Testis (tissue), 3 donors: Measurements from ENCODE around the gene RGSL1. TPM values are rescaled to one million over a fixed set of nuclear protein-coding genes. Genes with fewer than 3 reads are reported as not detected.

Source experiments
- DNase-seq: peaks from one replicate; pipeline ENCODE4 v3.0.0-alpha.2; 2019
- H3K27ac ChIP-seq, 2 donors: fragments of 200-600 bp; sonication (generic); one replicate each; pipeline ENCODE4 v1.5.1; 2019
- H3K27me3 ChIP-seq: fragments of 200-600 bp; sonication (generic); one replicate; pipeline ENCODE4 v1.5.1; 2019
- H3K36me3 ChIP-seq: fragments of 200-600 bp; sonication (generic); one replicate; pipeline ENCODE4 v1.5.1; 2017; ENCODE audit warnings: low read depth; ENCODE audit errors: missing control alignments
- H3K4me1 ChIP-seq: fragments of 200-600 bp; sonication (generic); one replicate; pipeline ENCODE4 v1.5.1; 2019
- H3K4me3 ChIP-seq, 2 donors: fragments of 200-600 bp; sonication (generic); one replicate each; pipeline ENCODE4 v1.5.1; 2017 to 2019
- H3K9me3 ChIP-seq: fragments of 200-600 bp; sonication (generic); one replicate; pipeline ENCODE4 v1.5.1; 2017
- POLR2A ChIP-seq: fragments of 450-650 bp; IDR thresholded peaks from one replicate; pipeline ENCODE4 v1.6.1; 2017; ENCODE audit warnings: antibody characterized with exemption, mild to moderate bottlenecking, moderate library complexity
- WGBS, 2 donors: methylation state at CpG; one replicate each; pipeline ENCODE4 v1.1.5; 2018; 5-methylcytosine and 5-hydroxymethylcytosine counted together
- intact Hi-C: fragments of 100-400 bp; cut with DNase I; formaldehyde crosslinking; loops from one replicate; pipeline ENCODE4 v1.15.1; 2023; ENCODE audit warnings: low total_unique reads
- polyA plus RNA-seq: library from polyadenylated mRNA; stranded (reverse); fragments of 350-450 nt; fragmentation: Illumina TruSeq; extraction: RNeasy Lipid Tissue Mini Kit (QIAGEN cat#74804); gene quantifications from one replicate; pipeline ENCODE4 v1.2.3, GENCODE V29; 2014; ENCODE audit warnings: low read depth, low replicate concordance; ENCODE audit not compliant: insufficient read depth
- total RNA-seq, 2 donors: library from RNA; depleted of rRNA; stranded (reverse); fragments of >200 nt; gene quantifications; one replicate each; pipeline ENCODE4 v1.2.3, GENCODE V29; 2016
- TF ChIP-seq, protein P1 (sequence below), 3 experiments: fragments of 450-650 bp in 2 of 3; fragments of 200-600 bp in 1 of 3; sonication (generic) in 1 of 3; IDR thresholded peaks; one replicate each; pipeline ENCODE4 v1.5.1; 2016 to 2019; ENCODE audit warnings: antibody characterized with exemption in 3 of 3, mild to moderate bottlenecking in 2 of 3, moderate library complexity in 1 of 3

RGSL1 gene
- total and polyA plus RNA-seq, 3 donors from 2014 or later, result 12.6 to 37.1 (median 25.9) TPM

DNA sequence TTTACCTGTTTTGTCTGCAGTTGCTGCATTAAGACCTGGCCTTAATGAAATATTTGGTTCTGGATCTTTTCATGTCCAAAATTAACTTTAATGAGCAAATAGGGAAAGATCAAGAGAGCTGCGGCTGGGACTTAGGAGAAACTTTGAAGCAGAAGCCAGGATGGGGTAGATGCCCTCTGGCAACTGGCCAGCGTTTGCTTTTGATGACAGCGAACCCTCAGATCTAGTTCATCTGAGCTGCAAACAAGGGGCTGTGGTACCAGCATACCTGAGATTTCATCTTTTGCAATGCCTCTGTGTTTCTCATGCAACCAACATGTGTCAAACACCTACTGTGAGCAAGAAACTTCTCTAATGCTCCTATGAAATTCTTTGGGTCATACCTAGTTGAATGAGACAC lies 36.5 kb upstream of the RGSL1 start:
- WGBS, 2 donors, result 78 to 84% methylated on average over 3 of the region's 3 CpGs
- Histone ChIP-seq H3K27me3 (no peaks in the 10 kb centered on the region), H3K9me3 (no peaks in the 10 kb centered on the region), H3K4me1 (no peaks in the 10 kb centered on the region), H3K4me3 (no peak overlapping the region), H3K27ac (no peak overlapping the region), H3K36me3 (no peaks in the 10 kb centered on the region)
- no peak for TF ChIP-seq POLR2A
- TF ChIP-seq, protein P1, sequence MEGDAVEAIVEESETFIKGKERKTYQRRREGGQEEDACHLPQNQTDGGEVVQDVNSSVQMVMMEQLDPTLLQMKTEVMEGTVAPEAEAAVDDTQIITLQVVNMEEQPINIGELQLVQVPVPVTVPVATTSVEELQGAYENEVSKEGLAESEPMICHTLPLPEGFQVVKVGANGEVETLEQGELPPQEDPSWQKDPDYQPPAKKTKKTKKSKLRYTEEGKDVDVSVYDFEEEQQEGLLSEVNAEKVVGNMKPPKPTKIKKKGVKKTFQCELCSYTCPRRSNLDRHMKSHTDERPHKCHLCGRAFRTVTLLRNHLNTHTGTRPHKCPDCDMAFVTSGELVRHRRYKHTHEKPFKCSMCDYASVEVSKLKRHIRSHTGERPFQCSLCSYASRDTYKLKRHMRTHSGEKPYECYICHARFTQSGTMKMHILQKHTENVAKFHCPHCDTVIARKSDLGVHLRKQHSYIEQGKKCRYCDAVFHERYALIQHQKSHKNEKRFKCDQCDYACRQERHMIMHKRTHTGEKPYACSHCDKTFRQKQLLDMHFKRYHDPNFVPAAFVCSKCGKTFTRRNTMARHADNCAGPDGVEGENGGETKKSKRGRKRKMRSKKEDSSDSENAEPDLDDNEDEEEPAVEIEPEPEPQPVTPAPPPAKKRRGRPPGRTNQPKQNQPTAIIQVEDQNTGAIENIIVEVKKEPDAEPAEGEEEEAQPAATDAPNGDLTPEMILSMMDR (IDR thresholded peaks at IDR 0.05), result no peak
- intact Hi-C loops, result no loop called here
- no peak for DNase-seq

DNA sequence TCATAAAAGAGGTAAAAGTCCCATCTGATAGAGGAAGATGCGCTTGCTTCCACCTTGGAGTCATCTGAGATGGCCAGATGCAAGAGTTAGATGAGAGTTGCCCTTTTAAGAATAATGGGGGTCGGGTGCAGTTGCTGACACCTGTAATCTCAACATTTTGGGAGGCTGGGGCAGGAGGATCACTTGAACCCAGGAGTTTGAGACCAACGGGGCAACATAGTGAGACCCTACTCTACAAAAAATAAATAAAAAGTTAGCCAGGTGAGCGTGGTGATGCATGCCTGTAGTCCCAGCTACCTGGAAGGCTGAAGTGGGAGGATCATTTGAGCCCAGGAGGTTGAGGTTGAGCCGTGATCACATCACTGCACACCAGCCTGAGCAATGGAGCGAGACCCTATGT lies 36.0 kb upstream of the RGSL1 start:
- TF ChIP-seq, protein P1 (IDR thresholded peaks at IDR 0.05), result no peak
- TF ChIP-seq POLR2A, result no peak
- no peak overlapping the region for H3K4me3 ChIP-seq
- H3K9me3 ChIP-seq, result no peaks in the 10 kb centered on the region
- H3K4me1 ChIP-seq, result no peaks in the 10 kb centered on the region
- H3K36me3 ChIP-seq, result no peaks in the 10 kb centered on the region
- intact Hi-C loops, result no loop called here
- DNase-seq, result no peak
- WGBS, 2 donors, result 90 to 92% methylated on average over 6 of the region's 6 CpGs
- no peak overlapping the region for H3K27ac ChIP-seq
- H3K27me3 ChIP-seq, result no peaks in the 10 kb centered on the region

DNA sequence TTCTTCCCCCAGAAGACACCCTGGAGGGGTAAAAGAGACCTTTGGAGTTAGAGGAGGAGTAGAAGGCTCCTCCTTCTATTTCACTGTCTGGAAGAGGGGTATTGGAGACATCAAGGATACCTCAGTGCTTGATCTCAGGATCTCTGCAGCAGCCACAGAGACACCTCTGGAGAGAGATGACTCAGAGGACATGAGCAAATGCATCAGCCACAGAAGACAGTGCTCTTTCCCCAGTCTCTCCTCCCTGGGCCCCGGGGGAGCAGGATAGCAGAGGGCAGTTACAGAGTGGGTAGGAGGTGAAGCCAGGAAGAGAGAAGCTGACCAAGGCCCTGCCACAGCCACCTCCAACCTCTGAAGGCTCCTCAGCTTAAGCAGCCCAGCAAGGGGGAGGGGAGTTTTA lies 34.2 kb upstream of the RGSL1 start:
- Histone ChIP-seq H3K27me3 (no peaks in the 10 kb centered on the region), H3K27ac (no peak overlapping the region), H3K9me3 (no peaks in the 10 kb centered on the region), H3K36me3 (no peaks in the 10 kb centered on the region), H3K4me3 (no peak overlapping the region), H3K4me1 (no peaks in the 10 kb centered on the region)
- WGBS, 2 donors, result 75% methylated on average over 1 of the region's 1 CpG; no CpG with 5 or more reads in 1 of the 2 donors
- DNase-seq, result no peak
- intact Hi-C loops, result no loop called here
- TF ChIP-seq, protein P1 (IDR thresholded peaks at IDR 0.05), result no peak
- no peak for TF ChIP-seq POLR2A

DNA sequence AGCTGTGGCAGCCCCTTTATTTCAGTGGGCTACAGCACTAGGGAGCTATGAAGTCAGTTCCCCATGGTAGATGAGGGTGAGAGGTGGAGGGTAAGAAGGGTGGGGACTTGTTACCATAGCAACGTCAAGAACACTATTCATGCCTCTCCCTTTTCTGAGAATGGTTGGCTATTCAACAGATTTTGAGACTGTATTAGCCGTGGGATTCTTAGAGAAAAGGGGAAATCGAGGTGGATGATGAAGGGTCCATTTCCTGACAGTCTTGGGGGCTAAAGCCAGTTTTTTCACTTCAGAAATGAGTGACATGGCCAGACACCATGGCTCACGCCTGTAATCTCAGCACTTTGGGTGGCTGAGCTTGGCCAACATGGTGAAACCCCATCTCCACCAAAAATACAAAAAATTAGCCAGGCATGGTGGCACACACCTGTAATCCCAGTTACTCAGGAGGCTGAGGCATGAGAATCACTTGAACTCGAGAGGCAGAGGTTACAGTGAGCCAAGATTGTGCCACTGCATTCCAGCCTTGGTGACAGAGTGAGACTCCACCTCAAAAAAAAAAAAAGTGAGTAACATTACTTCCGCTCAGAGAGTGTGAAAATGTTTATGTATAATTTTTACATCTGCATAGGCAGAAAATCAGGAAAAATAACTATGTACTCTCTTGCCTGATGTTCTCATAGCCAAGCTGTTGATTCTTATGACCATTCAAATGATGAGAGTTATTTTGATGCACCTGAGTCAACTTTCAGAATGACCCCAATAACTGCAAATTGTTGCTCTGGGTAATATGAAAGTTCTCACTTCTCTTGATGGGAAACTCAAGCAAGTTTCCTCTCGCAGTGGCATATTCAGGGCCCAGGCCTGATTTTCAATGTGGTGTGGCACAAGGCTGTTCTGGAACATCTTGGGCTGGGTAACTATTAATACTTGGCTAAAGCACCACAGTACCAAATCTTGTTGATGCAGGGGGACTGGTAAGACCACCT lies 23.2 kb upstream of the RGSL1 start:
- WGBS, 2 donors, result 87 to 90% methylated on average over 7 of the region's 7 CpGs
- no peak for DNase-seq
- Histone ChIP-seq H3K4me3 (no peak overlapping the region), H3K27ac (no peak overlapping the region), H3K9me3 (no peaks in the 10 kb centered on the region), H3K27me3 (no peaks in the 10 kb centered on the region), H3K36me3 (no peaks in the 10 kb centered on the region), H3K4me1 (no peaks in the 10 kb centered on the region)
- intact Hi-C loops, result no loop called here
- TF ChIP-seq, protein P1 (IDR thresholded peaks at IDR 0.05), result no peak
- no peak for TF ChIP-seq POLR2A
